GM10847 (cell line): ENCODE results near the gene KLHL25.

ENCODE experiments used
- POLR2A ChIP-seq: IDR thresholded peaks from 2 replicates; pipeline ENCODE4 v1.6.1; 2011; ENCODE audit not compliant: insufficient read length; ENCODE audit errors: extremely low read depth

Gene KLHL25

DNA sequence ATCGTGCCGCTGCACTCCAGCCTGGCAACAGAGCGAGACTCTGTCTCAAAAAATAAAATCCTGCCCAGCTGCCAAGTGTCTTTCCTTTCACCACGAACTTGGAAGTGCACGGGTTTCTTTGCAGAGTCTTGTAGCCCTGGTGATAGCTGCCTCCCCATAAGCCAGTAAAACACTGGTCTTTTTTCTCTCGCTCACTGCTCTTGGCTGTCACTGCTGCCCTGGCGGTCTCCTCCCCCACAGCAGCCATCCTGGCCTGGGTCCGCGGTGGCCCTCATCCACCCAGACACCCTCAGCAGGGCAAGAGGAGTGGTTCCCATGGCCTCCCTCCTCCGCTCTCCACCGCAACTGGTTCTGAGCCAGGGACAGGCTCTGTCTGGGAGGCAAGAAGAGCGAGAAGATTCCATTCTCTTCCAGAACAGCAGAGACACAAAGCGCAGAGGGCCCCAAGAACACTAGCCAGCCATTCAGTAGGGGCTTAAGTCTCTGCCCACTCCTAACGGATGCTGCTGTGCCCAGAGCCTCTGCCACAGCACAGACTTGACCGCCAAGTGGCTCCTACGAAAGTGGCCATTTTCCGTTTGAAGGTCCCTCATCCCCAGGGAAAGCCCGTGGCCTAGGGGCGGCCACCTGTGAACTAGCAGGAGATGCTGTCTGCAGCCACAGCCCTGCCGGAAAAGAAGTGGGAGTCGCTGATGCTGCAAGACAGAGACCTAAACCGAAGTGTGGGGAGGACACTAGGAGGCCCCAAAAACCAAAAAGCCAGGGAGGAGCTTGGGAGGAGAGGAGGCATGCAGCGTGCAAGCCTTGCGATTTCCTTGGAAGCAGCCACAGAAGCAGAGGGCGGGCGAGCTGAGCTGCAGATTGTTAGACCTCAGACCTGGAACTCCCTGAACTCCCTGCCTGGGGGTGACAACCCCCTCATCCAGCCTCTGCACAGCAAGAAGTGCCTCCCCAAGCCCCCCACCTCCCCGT is 44.1 kb downstream of the KLHL25 start:
- no peak for TF ChIP-seq POLR2A

- no peak for TF ChIP-seq POLR2A
These were observed 45.2 kb downstream of the KLHL25 start for GRCh38 chr15:85749261-85750151.

DNA sequence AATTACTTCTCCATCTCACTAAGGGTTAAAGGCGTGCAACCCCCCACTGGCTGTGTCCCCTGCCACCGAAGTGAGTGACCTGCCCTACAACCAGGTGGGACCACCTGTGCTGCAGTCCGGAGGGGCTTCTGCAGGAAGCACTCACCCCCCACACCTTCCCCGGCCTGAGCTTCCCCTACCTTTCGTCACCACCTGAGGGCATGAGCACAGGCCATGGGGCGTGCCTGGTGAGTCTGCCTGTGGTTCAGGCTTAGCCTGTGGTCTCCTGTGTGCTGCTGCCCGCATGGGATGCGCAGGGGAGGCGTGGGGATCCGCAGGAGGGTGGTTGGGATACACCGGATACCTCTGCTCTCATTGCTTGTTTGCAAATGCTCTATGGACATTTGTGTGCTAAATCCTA is 46.0 kb downstream of the KLHL25 start:
- TF ChIP-seq POLR2A = no peak

DNA sequence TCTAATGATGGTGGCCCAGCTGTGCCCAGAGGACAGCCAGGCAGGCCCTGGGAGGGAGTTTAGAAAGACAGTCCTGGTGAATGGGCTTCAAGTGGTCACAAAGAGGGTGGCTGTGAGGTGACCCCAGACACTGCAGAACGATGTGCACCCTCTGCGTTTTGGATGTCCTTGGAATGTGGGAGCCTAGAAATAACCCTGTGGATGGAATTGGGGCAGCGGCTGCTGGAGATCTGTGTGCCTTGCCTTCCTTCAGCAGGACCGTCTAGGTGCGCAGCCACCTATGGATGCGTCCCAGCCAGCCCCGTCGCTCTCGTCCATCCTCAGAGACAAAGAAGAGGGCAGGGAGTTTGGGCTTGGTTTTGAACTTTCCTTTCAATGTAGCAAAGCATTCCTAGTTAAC is 46.5 kb downstream of the KLHL25 start:
- no peak for TF ChIP-seq POLR2A

- no peak for TF ChIP-seq POLR2A
These were observed 48.1 kb downstream of the KLHL25 start for GRCh38 chr15:85746641-85747040.

GRCh38 chr15:85745525-85746150 is 49.1 kb downstream of the KLHL25 start:
- no peak for TF ChIP-seq POLR2A

DNA sequence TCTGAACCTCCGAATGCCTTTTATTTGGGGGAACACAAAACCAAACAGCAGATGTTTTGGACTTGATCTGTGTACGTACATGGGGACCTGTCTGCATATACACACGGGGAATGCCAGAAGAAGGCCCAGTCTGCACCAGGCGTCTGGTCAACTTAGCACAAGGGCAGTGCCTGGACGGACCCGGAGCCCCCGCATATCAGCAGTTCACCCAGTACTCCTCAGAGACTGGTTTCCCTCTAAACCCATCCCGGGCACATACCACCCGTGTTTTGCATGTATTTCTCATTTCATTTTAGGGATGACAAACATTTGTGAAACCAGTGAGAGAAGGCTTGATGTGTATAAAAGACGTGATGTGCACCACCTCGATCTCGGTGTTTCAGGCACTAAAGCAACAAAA is 49.7 kb downstream of the KLHL25 start:
- TF ChIP-seq POLR2A = no peak

DNA sequence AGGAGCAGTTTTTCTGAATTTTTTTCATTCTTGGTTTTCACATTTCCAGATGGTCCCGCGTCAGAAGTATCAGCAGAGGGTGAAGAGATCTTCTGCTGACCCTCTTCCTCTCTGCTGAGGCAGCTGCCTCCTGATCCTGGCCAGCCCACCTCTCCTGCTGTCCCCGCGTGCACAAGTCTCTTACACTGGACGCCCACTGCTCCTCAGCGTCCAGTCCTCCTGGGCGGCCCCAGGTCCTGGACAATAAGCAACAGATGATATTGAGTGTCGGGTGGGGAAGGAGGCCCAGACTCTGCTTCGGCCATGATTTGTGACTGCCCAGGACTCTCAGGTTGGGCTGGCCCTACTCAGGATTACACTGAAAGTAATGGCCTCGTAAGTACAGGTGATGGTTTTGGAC is 50.1 kb downstream of the KLHL25 start:
- no peak for TF ChIP-seq POLR2A

GRCh38 chr15:85743392-85744055 is 51.2 kb downstream of the KLHL25 start:
- TF ChIP-seq POLR2A = no peak

DNA sequence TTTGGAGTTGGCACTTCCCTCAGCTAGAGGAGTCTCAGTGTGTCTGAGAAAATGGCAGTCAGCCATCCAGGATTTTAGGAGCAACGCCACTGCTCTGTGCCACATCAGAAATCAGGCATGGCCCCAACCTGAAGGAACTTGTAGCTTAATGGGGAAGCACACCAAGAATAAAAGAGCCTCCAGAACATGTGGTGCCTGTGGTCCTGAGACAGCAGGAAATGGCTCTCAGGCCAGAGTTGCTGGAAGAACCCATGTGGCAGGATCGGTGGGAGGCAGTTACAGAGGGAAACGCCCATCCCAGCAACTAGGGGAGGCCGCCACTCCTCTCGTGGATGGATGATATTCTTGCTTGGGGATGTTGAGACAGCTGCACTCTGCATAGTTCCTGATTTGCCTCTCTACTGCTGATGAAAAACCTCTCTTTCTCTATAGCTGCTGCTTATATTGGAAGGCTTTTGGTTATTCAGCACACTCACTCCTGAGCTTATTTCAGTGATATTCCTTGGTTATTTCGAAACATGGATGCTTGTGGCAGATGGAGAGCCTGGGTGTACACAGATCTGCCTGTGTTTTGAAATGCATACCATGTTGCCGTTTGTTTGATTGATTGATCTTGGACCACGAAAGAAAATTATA is 52.4 kb downstream of the KLHL25 start:
- no peak for TF ChIP-seq POLR2A

DNA sequence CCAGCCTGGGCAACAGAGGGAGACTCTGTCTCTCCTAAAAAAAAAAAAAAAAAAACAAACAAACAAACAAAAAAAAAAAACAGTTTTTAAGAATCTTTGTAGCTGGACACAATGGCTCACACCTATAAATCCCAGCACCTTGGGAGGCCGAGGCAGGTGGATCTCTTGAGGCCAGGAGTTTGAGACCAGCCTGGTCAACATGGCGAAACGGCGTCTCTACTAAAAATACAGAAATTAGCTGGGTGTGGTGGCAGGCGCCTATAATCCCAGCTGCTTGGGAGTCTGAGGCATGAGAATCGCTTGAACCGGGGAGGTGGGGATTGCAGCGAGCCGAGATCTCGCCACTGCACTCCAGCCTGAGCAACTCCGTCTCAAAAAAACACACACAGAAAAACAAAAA is 53.1 kb downstream of the KLHL25 start:
- no peak for TF ChIP-seq POLR2A

- TF ChIP-seq POLR2A = no peak
These were observed 53.7 kb downstream of the KLHL25 start for GRCh38 chr15:85741021-85741421.

- no peak for TF ChIP-seq POLR2A
These were observed 57.7 kb downstream of the KLHL25 start for GRCh38 chr15:85737061-85737460.

DNA sequence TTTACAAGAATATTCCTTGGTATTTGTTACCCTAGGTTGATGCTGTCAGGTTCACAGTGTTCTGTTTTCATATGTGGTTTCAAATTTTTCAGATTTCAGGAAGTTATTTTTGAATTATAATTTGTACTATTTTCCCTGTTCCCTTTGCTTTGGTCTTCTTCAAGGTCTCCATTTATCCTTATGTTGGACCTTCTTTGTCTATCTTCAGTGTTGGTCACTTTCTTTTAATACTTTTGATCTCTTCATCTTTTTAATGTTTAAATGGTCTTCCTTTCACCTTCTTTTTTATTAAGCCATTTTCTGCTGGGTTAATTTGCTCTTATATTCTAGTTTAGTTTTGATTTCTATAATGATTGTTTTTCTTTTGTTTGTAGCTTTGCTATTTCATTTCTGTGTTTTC is 61.3 kb downstream of the KLHL25 start:
- TF ChIP-seq POLR2A = no peak
